ENCODE data around the gene NKD2.

Gene NKD2

DNA sequence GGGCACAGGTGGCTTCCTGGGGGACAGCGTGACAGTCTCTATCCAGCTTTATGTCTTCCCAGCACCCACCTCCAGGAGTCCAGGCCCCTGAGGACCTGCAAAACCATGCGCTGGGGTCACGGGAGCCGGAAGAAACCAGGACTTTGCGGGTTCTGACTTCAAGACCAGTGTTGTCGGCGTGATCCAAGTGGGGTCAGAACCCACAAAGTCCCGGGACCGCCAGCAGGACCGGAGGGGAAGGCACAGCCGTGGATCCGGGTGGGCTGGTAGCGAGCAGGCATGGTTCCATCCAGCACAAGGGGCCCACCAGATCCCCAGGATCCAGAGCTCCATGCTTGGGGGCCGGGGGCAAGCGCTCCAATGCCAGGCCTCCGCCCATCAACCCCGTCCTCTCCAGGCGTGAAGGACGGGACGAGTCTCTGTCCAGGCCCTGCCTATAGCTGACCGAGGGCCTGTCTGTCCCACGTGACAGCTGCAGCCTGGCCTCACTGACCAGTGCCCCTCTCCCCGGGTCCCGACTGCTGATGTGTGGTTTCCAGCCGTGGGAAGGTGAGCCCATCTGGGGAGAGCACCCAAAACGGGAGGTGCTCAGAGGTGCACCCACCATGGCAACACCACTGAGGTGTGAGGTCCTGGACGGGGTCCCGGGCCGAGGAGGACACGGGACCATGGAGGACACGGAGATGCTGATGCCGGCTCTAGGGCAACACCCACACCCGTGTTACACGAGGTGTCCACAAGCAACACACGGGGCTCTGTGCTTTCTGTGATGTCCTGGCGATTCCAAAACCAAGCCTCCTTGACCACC, 54.4 kb downstream of the NKD2 start:
- no peak for DNase-seq (ENCODE audit: low spot score)
- ChIA-PET POLR2A (ENCODE audit: low non-redundant PET) (no interaction called here), CTCF (interaction anchor here (0.8 kb wide), 1 partner anchor 13 kb away, joined by 3 read pairs; no protein-coding TSS in a partner anchor)
- no peak overlapping the region for H3K27ac ChIP-seq
- TF ChIP-seq CTCF (conservative IDR thresholded peaks at IDR 0.05; ENCODE audit: low read depth) = no peak

- CTCF ChIA-PET = no interaction called here
Measured at GRCh38 chr5:1063661-1064382, 55.2 kb downstream of the NKD2 start.

DNA sequence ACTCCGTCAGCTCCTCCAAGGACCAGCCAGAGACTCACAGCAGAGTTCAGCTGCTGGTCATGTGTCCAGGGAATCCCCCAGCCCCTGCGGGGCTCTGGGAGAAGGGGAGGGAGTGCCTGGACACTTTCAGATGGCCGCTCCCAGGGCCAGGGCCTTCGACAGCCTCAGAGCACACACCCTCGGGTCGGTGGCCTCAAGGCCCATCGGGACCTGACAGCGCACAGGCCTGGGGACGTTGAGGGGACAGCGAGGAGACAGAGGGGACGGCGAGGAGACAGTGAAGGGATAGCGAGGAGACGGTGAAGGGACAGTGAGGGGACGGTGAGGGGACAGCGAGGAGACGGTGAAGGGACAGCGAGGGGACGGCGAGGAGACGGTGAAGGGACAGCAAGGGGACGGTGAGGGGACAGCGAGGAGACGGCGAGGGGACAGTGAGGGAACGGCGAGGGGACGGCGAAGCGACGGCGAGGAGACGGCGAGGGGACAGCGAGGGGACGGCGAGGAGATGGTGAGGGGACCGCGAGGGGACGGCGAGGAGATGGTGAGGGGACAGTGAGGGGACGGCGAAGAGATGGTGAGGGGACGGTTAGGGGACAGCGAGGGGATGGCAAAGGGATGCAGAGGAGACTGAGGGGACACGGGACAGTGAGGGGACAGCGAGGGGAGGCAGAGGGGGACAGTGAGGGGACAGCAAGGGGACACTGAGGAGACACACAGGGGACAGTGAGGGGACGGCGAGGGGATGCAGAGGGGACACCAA, 56.0 kb downstream of the NKD2 start:
- no peak for TF ChIP-seq CTCF (conservative IDR thresholded peaks at IDR 0.05; ENCODE audit: low read depth)
- ChIA-PET POLR2A (ENCODE audit: low non-redundant PET) (no interaction called here), CTCF (no interaction called here)
- no peak overlapping the region for H3K27ac ChIP-seq
- no peak for DNase-seq (ENCODE audit: low spot score)

More at GRCh38 chr5:1063661-1064382, 55.2 kb downstream of the NKD2 start:
- DNase-seq (ENCODE audit: low spot score) = no peak
- POLR2A ChIA-PET (ENCODE audit: low non-redundant PET) = no interaction called here
- no peak for TF ChIP-seq CTCF (conservative IDR thresholded peaks at IDR 0.05; ENCODE audit: low read depth)
- H3K27ac ChIP-seq = no peak overlapping the region

- CTCF ChIA-PET = interaction anchor here (0.7 kb wide), 1 partner anchor 143 kb away, joined by 3 read pairs; no protein-coding TSS in a partner anchor
- POLR2A ChIA-PET (ENCODE audit: low non-redundant PET) = no interaction called here
- no peak for DNase-seq (ENCODE audit: low spot score)
- H3K27ac ChIP-seq = no peak overlapping the region
- TF ChIP-seq CTCF (conservative IDR thresholded peaks at IDR 0.05; ENCODE audit: low read depth) = no peak
Measured at GRCh38 chr5:1065143-1065750, 56.6 kb downstream of the NKD2 start.

DNA sequence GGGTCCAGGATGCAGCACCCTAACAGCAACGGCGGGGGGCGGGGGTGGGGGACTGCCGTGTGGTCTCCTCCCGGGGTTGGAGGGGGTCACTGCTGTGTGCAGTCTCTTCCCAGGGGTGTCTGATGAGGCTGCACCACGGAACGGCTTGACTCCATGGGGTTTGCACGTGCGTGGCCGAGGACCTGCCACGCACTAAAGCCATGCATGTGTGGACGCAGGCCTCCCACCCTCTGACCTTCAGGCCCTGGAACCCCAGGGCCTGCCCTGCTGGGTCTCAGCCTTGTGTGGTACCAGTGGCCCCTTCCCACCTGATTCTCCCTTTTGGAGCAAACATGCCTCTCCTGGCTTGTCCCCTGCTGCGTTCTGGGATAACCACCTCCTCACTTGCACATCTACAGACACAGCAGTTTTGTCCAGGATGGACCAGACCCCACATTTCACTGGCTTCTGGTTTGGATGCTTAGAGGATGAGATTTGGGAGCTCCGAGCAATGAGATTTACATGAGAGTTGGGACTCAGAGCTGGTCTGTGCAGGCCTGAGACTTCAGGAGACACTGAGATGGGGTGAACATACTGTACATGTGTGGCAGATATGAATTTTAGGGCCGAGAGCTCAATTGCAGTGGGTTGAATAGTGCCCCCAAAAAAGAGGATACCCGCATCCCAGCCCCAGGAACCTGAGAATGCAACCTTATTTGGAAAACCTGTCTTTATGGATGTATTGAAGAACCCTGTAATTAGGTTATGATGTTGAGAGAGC, 57.5 kb downstream of the NKD2 start:
- ChIA-PET CTCF (interaction anchor here (0.7 kb wide), 2 partner anchors 13 to 144 kb away, joined by 3 to 4 read pairs; no protein-coding TSS in a partner anchor), POLR2A (ENCODE audit: low non-redundant PET) (no interaction called here)
- DNase-seq (ENCODE audit: low spot score) = no peak
- H3K27ac ChIP-seq = peak overlapping the region; percentile 35; the same call in 1 of the 2 replicates
- TF ChIP-seq CTCF (conservative IDR thresholded peaks at IDR 0.05; ENCODE audit: low read depth) = no peak
